NCI-H1694 treated with DMSO at 0.1 percent for 48 hours (cell line): ENCODE data around the gene CHRNB1.

Experiments used
- DNase-seq: peaks from one replicate; lab custom pipeline; 2025; lab: John Stamatoyannopoulos, UW

CHRNB1 gene

GRCh38 chr17:7444682-7445618 lies at the start of gene CHRNB1:
Gene CHRNB1 (plus strand): TSS chr17:7445061. CDS start chr17:7445128, 67 bp downstream.
- DNase-seq, result no peak

GRCh38 chr17:7396147-7396546 lies 48.7 kb upstream of the CHRNB1 start:
- DNase-seq, result no peak

- DNase-seq, result no peak
Observed at GRCh38 chr17:7398612-7399011, 46.2 kb upstream of the CHRNB1 start.

DNA sequence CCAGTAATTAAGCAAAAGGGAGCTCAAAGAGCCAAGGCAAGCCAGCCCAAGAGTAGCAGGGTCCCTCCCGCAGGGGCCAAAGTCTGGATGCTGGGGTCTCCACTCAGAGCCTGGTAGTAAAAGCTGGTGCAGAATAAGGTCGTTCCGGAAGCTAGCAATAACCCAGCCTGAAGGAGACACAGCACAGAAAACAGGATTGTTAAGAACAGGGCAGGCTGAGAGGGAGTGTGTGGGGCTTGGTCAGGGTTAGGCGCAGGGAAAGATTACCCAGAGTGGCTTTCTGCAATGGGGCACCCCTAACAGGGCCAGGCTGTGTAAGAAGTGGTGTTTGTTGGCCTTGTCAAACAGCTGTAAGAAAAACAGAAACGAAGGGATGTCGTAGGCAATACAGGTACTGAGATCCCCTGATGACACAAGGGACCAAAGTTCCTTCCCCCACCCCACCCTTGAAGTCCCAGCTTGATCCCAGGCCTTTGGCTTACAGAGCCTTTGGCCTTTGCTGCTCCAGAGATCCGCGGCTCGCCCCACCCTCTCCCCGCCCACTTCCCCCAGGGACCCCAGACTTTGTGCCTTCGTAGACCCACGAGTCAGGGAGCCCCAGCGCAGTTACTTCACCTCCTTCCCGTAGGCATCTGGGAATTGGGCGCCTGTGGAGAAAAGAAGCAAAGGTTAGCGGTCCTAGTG lies 41.7 kb upstream of the CHRNB1 start:
- no peak for DNase-seq

DNA sequence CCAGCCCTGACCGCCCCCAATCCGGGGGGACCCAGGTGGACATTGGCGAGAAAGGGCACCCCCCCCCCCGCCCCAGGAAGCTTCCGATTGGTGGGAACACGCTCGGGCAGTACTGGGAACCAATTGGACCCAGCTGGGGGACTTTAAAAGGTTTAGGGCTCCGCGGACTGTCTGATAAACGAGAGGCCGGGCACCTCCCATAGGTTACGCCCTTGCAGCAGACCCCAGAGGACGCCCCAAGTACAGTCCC lies 41.2 kb upstream of the CHRNB1 start:
- peak; percentile 52 for DNase-seq

- peak; percentile 97 for DNase-seq
Observed at GRCh38 chr17:7403977-7404736, 40.7 kb upstream of the CHRNB1 start, which contains the start of gene TMEM256. Gene TMEM256 (minus strand): TSS chr17:7404097. CDS start chr17:7404084, 13 bp downstream.

DNA sequence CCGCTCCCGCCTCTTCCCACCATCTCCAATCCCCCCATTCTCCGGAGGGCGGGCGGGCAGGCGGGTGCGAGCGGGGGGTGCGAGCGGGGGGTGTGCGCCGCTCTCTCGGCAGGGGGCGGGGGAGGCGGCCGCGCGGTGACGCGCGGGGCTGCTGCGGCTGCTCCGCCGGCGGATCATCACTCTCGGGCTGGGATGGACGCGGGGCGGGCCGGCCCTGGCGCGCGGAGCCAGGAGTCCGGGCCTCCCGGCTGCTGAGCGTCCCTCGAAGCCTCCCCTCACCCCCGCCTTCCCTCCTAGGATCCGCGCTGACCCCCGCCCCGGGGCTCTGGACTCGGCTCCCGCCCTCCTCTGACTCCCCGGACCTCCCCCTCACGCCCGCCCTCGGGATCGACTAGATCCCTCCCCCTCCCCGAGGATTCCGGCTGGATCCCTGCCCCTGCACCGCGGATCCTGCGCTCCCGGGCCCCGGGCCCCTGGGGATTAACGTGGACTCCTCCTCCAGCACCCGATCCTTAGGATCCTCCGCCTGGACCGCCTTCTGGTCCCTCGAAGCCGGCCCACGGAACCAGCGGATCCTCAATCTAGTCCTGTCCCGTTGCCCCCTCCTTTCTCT lies 40.0 kb upstream of the CHRNB1 start:
- no peak for DNase-seq

DNA sequence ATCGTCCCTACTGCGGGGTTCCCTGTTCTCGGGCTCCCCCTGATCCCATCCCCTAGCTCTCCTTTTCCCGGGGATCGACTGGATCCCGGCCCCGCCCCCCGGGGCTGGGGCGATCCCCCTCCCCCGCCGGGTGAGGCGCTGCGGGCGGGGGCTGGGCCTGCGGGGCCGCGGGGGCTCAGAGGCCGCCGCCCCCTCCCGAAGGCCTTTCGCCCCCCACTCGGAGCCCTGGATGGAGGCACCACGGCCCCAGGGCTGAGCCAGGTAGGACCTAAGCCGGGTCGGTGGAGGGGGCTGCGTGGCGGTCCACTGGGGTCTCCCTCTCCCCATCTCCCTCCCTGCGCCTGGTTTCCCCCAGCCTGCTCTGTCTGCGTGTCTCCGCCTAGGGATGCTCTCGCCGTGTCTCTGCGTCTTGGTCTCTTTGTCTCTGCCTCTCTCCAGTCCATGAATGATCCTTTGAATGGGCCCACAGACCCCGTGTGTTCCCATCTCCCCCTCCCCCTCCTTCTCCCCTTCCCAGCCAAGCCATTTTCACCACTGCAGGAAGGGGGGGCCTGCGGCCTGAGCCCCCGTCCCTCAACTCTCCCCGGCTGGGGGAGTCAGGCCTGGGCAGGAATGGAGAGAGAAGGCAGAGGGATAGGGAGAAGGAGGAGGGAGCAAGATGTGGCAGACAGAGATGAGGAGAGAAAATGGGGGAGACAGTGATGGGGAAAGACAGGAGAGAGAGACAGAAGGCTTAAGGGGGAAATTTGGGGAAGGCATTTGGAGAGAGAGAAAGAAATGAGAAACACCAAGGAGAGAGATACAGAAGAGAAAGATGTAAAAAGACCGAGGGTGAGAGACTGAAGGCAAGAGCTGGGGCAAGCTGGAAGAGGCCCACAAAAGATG lies 39.3 kb upstream of the CHRNB1 start:
- peak; percentile 11 for DNase-seq

- no peak for DNase-seq
Observed at GRCh38 chr17:7406235-7406825, 38.5 kb upstream of the CHRNB1 start.

DNA sequence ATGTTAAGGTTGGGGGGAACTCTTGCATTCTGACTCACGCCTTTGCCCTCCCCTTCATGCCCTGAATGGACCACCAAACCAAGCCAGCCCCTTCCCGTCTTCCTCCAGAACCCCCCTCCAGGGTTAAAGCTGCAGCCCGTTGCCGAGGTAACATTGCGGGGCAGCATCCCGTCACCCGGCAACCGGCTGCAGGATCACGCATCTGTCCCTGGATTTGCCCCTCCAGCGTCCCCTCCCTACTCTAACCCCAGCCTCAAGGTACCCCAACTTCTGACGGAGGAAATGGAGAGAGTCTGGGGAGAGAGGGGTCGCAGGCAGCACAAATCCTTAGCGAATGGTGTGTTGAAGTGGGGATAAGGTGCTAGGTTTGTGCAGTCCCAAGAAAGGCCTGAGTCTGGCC lies 37.8 kb upstream of the CHRNB1 start:
- DNase-seq, result no peak

- DNase-seq, result no peak
Observed at GRCh38 chr17:7407485-7408251, 37.2 kb upstream of the CHRNB1 start, which contains the start of gene NLGN2. Gene NLGN2 (plus strand): TSS chr17:7407845. CDS start chr17:7408256, 411 bp downstream.

DNA sequence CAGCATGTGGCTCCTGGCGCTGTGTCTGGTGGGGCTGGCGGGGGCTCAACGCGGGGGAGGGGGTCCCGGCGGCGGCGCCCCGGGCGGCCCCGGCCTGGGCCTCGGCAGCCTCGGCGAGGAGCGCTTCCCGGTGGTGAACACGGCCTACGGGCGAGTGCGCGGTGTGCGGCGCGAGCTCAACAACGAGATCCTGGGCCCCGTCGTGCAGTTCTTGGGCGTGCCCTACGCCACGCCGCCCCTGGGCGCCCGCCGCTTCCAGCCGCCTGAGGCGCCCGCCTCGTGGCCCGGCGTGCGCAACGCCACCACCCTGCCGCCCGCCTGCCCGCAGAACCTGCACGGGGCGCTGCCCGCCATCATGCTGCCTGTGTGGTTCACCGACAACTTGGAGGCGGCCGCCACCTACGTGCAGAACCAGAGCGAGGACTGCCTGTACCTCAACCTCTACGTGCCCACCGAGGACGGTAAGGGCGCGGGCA lies 36.6 kb upstream of the CHRNB1 start:
- DNase-seq, result no peak

GRCh38 chr17:7408863-7409262 lies 36.0 kb upstream of the CHRNB1 start:
- DNase-seq, result no peak

- no peak for DNase-seq
Observed at GRCh38 chr17:7409716-7410115, 35.1 kb upstream of the CHRNB1 start.

GRCh38 chr17:7410634-7411426 lies 34.0 kb upstream of the CHRNB1 start:
- no peak for DNase-seq

- no peak for DNase-seq
Observed at GRCh38 chr17:7411427-7411750, 33.5 kb upstream of the CHRNB1 start.

DNA sequence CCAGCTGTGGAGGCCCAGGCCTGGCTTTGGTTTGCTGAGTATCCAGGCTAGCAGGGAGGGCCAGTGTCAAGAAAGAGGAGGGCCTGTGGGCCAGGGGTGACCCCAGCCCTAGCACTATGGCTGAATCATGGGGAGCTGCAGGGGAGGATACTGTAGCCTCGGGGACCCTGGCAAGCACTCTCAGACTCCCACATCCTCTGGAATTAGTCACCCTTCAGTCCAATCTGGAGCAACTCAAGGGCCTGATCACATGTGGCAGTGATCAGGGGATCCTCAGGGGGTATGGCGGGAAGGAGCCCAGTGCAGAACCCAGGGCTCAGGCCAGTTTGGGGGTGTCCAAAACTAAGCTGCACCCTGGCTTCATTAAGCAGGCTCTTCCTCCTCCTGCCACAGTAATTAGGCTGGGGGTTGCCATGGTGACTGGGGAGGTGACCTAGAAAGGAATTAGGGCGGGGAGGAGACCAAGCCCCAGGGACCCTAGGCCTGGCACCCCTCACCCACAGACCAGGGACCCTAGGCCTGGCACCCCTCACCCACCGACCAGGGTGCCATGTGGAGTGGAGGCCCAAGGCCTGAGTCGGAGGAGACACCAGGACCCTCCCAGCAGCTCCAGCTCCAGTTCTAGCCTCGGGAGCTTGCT lies 31.4 kb upstream of the CHRNB1 start:
- no peak for DNase-seq

GRCh38 chr17:7414837-7415236 lies 30.0 kb upstream of the CHRNB1 start:
- no peak for DNase-seq

DNA sequence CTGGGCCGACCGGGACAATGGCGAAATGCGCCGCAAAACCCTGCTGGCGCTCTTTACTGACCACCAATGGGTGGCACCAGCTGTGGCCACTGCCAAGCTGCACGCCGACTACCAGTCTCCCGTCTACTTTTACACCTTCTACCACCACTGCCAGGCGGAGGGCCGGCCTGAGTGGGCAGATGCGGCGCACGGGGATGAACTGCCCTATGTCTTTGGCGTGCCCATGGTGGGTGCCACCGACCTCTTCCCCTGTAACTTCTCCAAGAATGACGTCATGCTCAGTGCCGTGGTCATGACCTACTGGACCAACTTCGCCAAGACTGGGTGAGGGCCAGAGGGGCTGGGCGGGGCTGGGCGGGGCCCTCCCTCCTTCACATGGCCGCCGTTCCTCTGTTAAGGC lies 29.1 kb upstream of the CHRNB1 start:
- DNase-seq, result no peak
